NCI-H1092 (cell line): ENCODE measurements around the gene ACYP1.

Experiments used
- DNase-seq: peaks from one replicate; lab custom pipeline; 2025; lab: John Stamatoyannopoulos, UW

The ACYP1 gene

DNA sequence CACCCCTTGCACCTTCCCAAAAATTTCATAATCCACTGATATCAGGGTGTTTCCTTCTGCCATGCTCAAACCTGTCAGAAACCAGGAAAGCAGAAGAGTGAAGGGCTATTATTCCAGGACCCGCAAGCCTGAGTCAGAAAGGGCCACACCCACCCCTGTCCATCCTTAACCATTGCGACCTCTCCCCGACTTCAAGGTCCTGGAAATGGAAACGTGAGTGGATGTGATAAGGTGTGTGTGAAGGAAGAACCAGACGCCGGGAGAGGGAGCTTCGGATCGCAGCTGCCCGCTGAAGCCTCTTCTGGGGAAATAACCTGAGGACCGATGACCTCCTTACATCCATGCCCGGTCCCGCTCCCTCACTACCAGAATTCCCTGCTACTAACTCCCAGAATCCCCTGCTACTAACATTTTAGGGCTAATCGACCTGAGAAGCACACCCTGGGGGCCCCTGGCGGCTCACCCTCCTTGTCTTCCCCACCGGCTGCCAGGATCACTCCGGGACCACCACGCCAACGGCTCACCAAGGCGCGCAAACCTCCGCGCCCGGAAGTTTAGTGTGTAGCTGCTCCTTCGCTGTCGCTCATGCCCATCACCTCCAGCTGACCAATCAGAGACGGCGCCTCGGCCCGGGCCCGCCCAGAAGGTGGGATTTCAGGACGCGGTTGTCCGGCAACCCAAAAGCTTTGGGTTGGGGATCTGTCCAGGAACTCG lies at the start of gene ACYP1:
ACYP1 (minus strand) TSS at position 534 of the 714 bp plus-strand sequence; CDS start at position 63, 471 bp downstream.
- peak; percentile 87 for DNase-seq

GRCh38 chr14:75109877-75110276 lies 46.1 kb upstream of the ACYP1 start:
- no peak for DNase-seq

DNA sequence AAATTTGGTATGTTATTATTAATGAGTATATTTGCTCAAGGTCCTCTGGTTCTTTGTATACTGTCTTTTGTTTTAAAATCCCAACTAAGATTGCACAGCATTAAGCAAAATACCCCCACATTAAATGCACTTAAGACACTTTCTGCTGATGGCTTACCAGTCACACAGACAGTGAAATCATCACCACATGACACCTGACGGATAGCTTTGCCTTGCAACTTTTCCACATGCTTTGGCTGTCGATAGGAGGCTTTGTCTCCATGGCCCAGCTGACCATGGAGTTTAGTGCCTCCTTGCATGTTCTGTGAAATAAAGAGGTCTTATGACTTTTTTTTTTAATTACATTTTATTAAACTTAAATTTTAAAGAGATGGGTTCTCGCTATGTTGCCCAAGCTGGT lies 43.4 kb upstream of the ACYP1 start:
- DNase-seq, result no peak

- no peak for DNase-seq
These were observed 37.7 kb upstream of the ACYP1 start for GRCh38 chr14:75101491-75101890.

GRCh38 chr14:75098682-75099081 lies 34.9 kb upstream of the ACYP1 start:
- DNase-seq, result no peak

GRCh38 chr14:75098212-75098611 lies 34.4 kb upstream of the ACYP1 start:
- DNase-seq, result no peak

GRCh38 chr14:75096959-75097358 lies 33.1 kb upstream of the ACYP1 start:
- no peak for DNase-seq

GRCh38 chr14:75095690-75096089 lies 31.9 kb upstream of the ACYP1 start:
- DNase-seq, result no peak

- DNase-seq, result no peak
These were observed 31.1 kb upstream of the ACYP1 start for GRCh38 chr14:75094896-75095295.

GRCh38 chr14:75092698-75093097 lies 28.9 kb upstream of the ACYP1 start:
- DNase-seq, result no peak

- DNase-seq, result no peak
These were observed 27.4 kb upstream of the ACYP1 start for GRCh38 chr14:75091251-75091650.

GRCh38 chr14:75090353-75090752 lies 26.5 kb upstream of the ACYP1 start:
- DNase-seq, result no peak

DNA sequence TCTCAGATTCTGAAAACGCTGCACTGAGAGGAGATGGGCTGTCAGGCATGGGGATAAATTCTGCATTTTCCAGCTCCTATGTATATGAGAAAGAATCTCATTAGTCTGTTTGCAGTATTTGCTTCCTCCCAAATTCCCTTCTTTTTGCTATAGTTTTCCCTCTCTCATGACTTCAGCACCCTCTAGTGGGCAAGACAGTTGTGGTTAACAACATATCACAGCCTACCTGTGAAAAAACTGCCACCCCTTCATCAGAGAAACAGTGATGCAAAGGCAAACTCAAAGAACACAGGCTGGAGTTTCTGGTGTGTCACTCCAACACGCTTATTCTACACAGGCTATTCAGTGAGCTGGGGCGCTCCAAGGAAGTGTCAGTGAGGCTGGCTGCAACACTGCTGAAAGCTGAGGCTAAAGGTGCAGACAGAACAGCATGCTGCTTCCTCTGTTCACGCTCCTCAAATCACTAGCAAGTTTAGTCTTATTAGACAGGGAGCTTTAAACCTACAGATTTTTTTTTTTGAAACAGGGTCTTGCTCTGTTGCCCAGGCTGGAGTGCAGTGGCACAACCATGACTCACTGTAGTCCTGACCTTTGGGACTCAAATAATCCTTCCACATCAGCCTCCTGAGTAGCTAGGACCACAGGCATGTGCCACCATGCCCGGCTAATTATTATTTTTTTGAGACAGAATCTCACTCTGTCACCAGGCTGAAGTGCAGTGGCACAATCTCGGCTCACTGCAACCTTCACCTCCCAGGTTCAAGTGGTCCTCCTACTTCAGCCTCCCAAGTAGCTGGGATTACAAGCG lies 24.9 kb upstream of the ACYP1 start:
- DNase-seq, result peak; percentile 28

DNA sequence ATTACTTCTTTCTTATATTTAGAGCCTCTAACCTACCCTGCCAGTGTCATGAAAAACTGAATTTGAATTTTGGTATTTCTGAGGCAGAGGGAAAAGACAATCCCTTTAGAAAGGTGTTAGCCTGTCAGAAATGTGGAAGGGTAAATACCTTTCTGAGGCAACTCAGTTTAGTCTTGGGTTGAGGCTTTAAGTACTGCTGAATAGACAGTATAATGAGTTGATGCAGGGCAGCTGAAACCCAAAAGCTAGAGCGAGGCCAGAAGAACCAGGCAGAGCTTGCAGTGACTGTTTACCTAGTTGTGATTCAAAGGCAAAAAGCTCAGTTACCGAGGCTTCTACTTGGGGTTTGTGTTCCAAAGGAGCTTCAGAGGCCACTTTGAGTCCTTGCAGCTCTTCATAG lies 24.3 kb upstream of the ACYP1 start:
- no peak for DNase-seq

GRCh38 chr14:75084513-75084912 lies 20.7 kb upstream of the ACYP1 start:
- no peak for DNase-seq

GRCh38 chr14:75083271-75083670 lies 19.4 kb upstream of the ACYP1 start:
- no peak for DNase-seq

GRCh38 chr14:75081660-75082229 lies 17.9 kb upstream of the ACYP1 start:
- DNase-seq, result no peak

- no peak for DNase-seq
These were observed 15.7 kb upstream of the ACYP1 start for GRCh38 chr14:75079521-75079920.

GRCh38 chr14:75077794-75078193 lies 14.0 kb upstream of the ACYP1 start:
- no peak for DNase-seq

DNA sequence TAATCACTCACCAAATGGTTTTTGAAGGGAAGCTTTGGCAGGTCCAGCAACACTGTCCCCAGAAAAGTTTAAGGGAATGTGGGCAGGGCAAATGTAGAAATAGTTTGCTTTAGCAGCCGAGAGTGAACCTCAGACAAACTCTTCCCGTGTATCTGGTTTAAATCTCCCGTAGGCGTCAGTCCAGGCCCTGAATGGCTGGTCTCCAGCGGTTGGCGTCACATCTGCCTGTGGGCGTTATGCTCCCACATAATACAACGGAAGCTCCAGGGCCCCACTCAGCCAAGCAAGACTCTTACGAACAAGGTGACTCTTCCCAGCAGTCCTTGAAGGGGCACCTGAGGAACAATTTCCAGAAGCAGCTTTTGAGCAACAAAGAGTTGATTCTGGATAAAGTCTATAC lies 6.6 kb upstream of the ACYP1 start:
- no peak for DNase-seq

DNA sequence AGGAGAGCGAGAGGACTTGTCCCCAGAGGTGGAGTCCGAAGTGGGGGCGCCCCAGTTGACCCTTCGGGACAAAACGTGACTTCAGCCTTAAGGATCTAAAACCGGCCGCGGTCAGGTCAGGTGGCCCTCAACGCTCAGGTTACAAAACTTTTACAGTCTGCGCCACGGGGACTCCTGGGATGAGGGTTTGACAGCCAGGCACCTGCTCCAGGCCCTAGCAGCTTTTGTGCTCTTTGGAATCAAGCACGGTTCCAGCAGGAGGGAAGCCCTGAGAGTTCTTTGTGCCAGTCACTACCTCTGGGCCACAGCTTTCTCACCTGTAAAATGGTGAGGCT lies 6.0 kb upstream of the ACYP1 start:
- DNase-seq, result no peak

DNA sequence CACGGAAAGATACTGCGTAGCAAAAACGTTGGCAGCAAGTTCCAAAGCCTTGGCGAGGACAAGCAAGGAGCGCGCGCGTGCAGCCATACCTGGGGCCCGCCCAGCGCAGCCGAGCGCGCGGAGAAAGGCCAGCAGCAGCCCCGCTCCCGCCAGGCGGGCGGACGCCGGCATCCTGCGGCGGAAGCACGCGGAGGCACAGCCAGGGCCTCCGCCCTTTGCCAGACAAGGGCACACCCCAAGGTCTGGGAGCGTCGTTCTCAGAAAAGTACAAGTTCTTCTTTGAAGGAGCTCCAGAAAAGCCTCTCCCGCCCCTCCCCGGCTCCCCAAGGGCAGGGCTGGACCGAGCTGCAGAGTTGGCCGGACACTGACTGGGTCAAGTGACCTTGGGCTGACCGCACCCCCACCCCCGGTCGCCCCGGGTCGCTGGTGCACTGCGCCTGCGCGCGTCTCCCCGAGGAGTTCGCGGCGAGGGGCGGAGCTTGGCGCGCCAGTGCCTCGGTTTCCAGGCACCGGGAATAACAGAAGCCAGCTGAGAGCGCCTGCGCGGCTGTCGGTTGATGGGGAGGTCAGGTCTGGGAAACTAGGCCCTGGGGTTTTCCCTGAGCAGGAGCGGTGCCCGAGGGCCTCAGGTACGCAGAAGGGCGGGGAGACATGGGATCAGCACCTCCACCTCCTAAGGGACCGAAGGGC lies 5.4 kb upstream of the ACYP1 start, which contains the start of gene ZC2HC1C:
ZC2HC1C (plus strand) TSS at position 521 of the 690 bp plus-strand sequence. CDS start 933 bp downstream, outside the sequence.
- peak; percentile 93 for DNase-seq
